MM.1S (cell line): ENCODE data around the gene MRPS27.

Experiments
- DNase-seq: peaks from one replicate; pipeline ENCODE4 v3.0.0-alpha.2; 2015
- H2AFZ ChIP-seq: fragments of 300-600 bp; sonication (generic); 2 replicates; pipeline ENCODE4 v1.6.0; 2016; ENCODE audit warnings: antibody characterized with exemption, low read length
- H3F3A ChIP-seq: fragments of 300-600 bp; sonication (generic); 2 replicates; pipeline ENCODE4 v1.6.1; 2016; ENCODE audit warnings: mild to moderate bottlenecking, antibody characterized with exemption, low read length, moderate library complexity, mixed read lengths; ENCODE audit not compliant: insufficient read depth
- H3K27ac ChIP-seq: fragments of 300-600 bp; sonication (generic); 2 replicates; pipeline ENCODE4 v1.5.1; 2016; ENCODE audit warnings: mild to moderate bottlenecking, low read length
- H3K27me3 ChIP-seq: fragments of 300-600 bp; sonication (generic); replicated peaks from 2 replicates; pipeline ENCODE4 v1.6.0; 2016; ENCODE audit warnings: low read length; ENCODE audit not compliant: insufficient read depth
- H3K36me3 ChIP-seq: fragments of 300-600 bp; sonication (generic); replicated peaks from 2 replicates; pipeline ENCODE4 v1.6.1; 2016; ENCODE audit warnings: mild to moderate bottlenecking, low read length, mixed read lengths; ENCODE audit not compliant: insufficient read depth
- H3K4me1 ChIP-seq: fragments of 300-600 bp; sonication (generic); 2 replicates; pipeline ENCODE4 v1.6.1; 2016; ENCODE audit warnings: low read length, mixed read lengths
- H3K4me2 ChIP-seq: fragments of 300-600 bp; sonication (generic); 2 replicates; pipeline ENCODE4 v1.6.0; 2016; ENCODE audit warnings: low read depth, low read length
- H3K4me3 ChIP-seq: fragments of 300-600 bp; sonication (generic); 2 replicates; pipeline ENCODE4 v1.5.1; 2016; ENCODE audit warnings: low read length, mixed read lengths
- H3K79me2 ChIP-seq: fragments of 300-600 bp; sonication (generic); 2 replicates; pipeline ENCODE4 v1.6.1; 2016; ENCODE audit warnings: mixed run types, low read length, mixed read lengths
- H3K9ac ChIP-seq: fragments of 300-600 bp; sonication (generic); 2 replicates; pipeline ENCODE4 v1.6.1; 2016; ENCODE audit warnings: low read length, mixed read lengths
- H3K9me2 ChIP-seq: fragments of 300-600 bp; sonication (generic); replicated peaks from 2 replicates; pipeline ENCODE4 v1.6.1; 2016; ENCODE audit warnings: mild to moderate bottlenecking, low read length, mixed read lengths; ENCODE audit not compliant: insufficient read depth
- H3K9me3 ChIP-seq: fragments of 300-600 bp; sonication (generic); replicated peaks from 2 replicates; pipeline ENCODE4 v1.6.1; 2016; ENCODE audit warnings: mild to moderate bottlenecking, low read length, mixed read lengths; ENCODE audit not compliant: insufficient read depth
- H4K20me1 ChIP-seq: fragments of 300-600 bp; sonication (generic); 2 replicates; pipeline ENCODE4 v1.6.1; 2016; ENCODE audit warnings: mild to moderate bottlenecking, low read length, moderate library complexity, mixed read lengths; ENCODE audit not compliant: insufficient read depth
- CTCF ChIP-seq: fragments of 300-600 bp; sonication (generic); IDR thresholded peaks from 2 replicates; pipeline ENCODE4 v1.5.1; 2016; ENCODE audit warnings: antibody characterized with exemption, low read length, mixed read lengths
- EZH2 ChIP-seq: fragments of 300-600 bp; sonication (generic); optimal IDR thresholded peaks from 2 replicates; pipeline ENCODE3; 2017; ENCODE audit warnings: low read depth, mild to moderate bottlenecking, antibody characterized with exemption, low read length, mixed read lengths
- EZH2phosphoT487 ChIP-seq: fragments of 300-600 bp; sonication (generic); IDR thresholded peaks from 2 replicates; pipeline ENCODE4 v1.6.1; 2018; ENCODE audit warnings: antibody characterized with exemption, low read length

Gene MRPS27

GRCh38 chr5:72364171-72364570 lies 44.1 kb upstream of the MRPS27 start:
- no peak overlapping the region for H3K9ac ChIP-seq
- TF ChIP-seq CTCF (no peak), EZH2 (no peak), EZH2phosphoT487 (no peak)
- no peaks in the 10 kb centered on the region for H3K79me2 ChIP-seq
- no peaks in the 10 kb centered on the region for H3K27me3 ChIP-seq
- H3K9me3 ChIP-seq = no peaks in the 10 kb centered on the region
- no peak overlapping the region for H3K27ac ChIP-seq
- no peak overlapping the region for H3K4me2 ChIP-seq
- H2AFZ ChIP-seq = no peak overlapping the region
- no peaks in the 10 kb centered on the region for H4K20me1 ChIP-seq
- DNase-seq = no peak
- H3K36me3 ChIP-seq = no peaks in the 10 kb centered on the region
- no peak overlapping the region for H3K4me3 ChIP-seq
- H3F3A ChIP-seq = no peaks in the 10 kb centered on the region
- H3K4me1 ChIP-seq = no peaks in the 10 kb centered on the region
- H3K9me2 ChIP-seq = no peaks in the 10 kb centered on the region

GRCh38 chr5:72363166-72363802 lies 43.2 kb upstream of the MRPS27 start:
- H3K4me3 ChIP-seq = no peak overlapping the region
- H4K20me1 ChIP-seq = no peaks in the 10 kb centered on the region
- no peaks in the 10 kb centered on the region for H3K36me3 ChIP-seq
- TF ChIP-seq EZH2phosphoT487 = no peak
- TF ChIP-seq EZH2 = no peak
- no peak for TF ChIP-seq CTCF
- no peaks in the 10 kb centered on the region for H3K4me1 ChIP-seq
- H3K9ac ChIP-seq = no peak overlapping the region
- H3K79me2 ChIP-seq = no peaks in the 10 kb centered on the region
- no peaks in the 10 kb centered on the region for H3F3A ChIP-seq
- no peak overlapping the region for H3K27ac ChIP-seq
- no peak for DNase-seq
- H3K9me2 ChIP-seq = no peaks in the 10 kb centered on the region
- H3K27me3 ChIP-seq = no peaks in the 10 kb centered on the region
- no peaks in the 10 kb centered on the region for H3K9me3 ChIP-seq
- H3K4me2 ChIP-seq = no peak overlapping the region
- H2AFZ ChIP-seq = no peak overlapping the region

GRCh38 chr5:72359886-72360285 lies 39.8 kb upstream of the MRPS27 start:
- H3K79me2 ChIP-seq = no peaks in the 10 kb centered on the region

More at GRCh38 chr5:72359886-72360285, 39.8 kb upstream of the MRPS27 start:
- Histone ChIP-seq H3K4me3 (no peak overlapping the region), H4K20me1 (no peaks in the 10 kb centered on the region), H3K9ac (no peak overlapping the region), H3K4me2 (no peak overlapping the region), H3F3A (no peaks in the 10 kb centered on the region), H2AFZ (no peak overlapping the region), H3K27me3 (no peaks in the 10 kb centered on the region), H3K27ac (no peak overlapping the region), H3K36me3 (no peaks in the 10 kb centered on the region), H3K9me2 (no peaks in the 10 kb centered on the region), H3K4me1 (no peaks in the 10 kb centered on the region), H3K9me3 (no peaks in the 10 kb centered on the region)
- TF ChIP-seq EZH2 = no peak
- no peak for TF ChIP-seq CTCF
- no peak for TF ChIP-seq EZH2phosphoT487
- DNase-seq = no peak
